ENCODE data around the gene FHOD1.
A peak's percentile ranks its signal among the peaks of the same experiment; 100 is the strongest.

FHOD1 gene

DNA sequence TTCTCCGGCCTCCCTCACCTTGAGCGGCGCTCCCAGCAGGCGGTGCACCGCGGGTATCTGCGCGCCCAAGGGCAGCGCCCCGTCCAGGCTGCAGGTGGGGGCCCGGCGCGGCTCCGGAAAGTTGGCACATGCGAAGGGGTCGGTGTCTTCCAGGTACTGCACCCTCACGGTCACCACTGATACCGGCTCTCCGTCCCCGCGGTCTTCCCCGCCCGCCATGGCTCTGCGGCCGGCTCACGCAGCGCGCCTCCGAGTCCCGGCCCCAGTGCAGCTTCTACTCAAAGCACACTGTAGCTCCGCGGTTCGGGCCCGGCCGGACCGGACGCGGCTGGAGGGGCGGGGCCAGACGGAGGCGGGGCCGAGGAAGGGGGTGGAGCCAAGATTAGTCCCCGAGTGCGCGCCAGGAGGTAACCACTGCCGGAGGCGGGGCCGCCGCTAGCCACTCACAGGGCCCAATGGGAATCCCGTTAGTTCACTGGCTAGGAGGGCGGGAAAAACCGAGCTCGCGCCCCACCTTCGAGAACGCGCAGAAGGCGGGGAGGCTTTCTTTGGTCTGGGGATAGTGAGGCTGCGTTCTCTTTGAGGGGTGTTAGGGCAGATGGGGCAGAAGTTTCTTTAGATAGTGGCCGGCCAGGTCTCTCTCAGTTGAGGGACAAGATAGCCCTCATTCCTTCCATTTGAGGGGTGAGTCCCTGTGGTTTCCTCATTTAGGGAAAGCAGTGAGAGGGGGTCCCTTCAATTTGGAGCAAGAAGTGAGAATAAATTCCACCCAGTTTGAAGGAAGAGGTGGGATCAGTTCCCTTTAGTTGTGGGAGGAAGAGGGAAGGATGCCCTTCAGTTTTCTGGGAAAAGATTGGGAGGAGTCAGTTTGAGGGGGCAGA is at the start of gene FHOD1:
Gene FHOD1, minus strand, starts transcription at position 290 of the 881 bp plus-strand sequence. Its CDS starts 71 bp downstream, at position 219.
- peak; percentile 98 to 99 for DNase-seq (ENCODE audit: low read depth in 2 of 2)

GRCh38 chr16:67296420-67296819 is 49.1 kb upstream of the FHOD1 start:
- DNase-seq (ENCODE audit: low read depth in 2 of 2), result no peak

DNA sequence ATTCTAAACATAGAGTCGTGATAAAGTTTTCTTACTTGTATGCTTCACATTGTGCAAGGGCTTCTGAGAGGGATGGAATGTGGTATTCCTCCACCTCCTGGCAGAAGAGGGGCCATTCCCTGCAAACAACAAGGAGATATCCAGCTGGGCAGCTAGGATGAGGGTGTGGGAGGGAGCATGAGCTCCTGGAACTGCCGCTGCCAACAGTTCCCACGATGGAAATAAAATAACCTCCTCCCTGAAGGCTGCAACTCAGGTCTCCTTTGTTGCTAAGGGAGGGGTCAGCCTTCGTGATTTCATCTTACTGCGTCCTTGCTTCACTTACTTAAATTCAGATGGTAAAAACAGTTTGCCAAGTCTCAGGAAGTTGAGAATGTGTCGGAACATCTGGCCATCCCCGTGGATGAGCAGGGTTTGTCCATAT is 47.7 kb upstream of the FHOD1 start:
- DNase-seq (ENCODE audit: low read depth in 2 of 2), result no peak

- no peak for DNase-seq (ENCODE audit: low read depth in 2 of 2)
These were observed 47.0 kb upstream of the FHOD1 start for GRCh38 chr16:67294171-67294757.

- DNase-seq (ENCODE audit: low read depth in 2 of 2), result no peak
These were observed 44.2 kb upstream of the FHOD1 start for GRCh38 chr16:67291461-67291860.

DNA sequence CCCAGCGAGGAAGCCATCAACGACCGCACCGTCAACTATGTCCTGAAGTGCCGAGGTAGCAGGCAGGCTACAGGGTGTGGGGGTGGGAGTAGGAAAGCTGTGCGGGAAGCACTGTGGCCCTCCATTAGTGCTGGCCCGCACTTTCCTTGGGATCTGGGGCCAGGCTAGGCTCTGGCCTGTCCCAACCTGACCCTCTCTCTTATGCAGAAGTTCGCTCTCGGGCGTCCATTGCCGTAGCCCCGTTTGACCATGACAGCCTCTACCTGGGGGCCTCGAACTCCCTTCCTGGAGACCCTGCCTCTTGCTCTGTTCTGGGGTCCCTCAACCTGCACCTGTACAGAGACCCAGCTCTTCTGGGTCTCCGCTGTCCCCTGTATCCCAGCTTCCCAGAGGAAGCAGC is 40.7 kb upstream of the FHOD1 start:
- DNase-seq (ENCODE audit: low read depth in 2 of 2), result no peak

GRCh38 chr16:67286441-67287235 is 39.4 kb upstream of the FHOD1 start:
- DNase-seq (ENCODE audit: low read depth in 2 of 2), result no peak

- no peak for DNase-seq (ENCODE audit: low read depth in 2 of 2)
These were observed 37.7 kb upstream of the FHOD1 start for GRCh38 chr16:67284699-67285646.

- DNase-seq (ENCODE audit: low read depth in 2 of 2), result no peak
These were observed 36.7 kb upstream of the FHOD1 start for GRCh38 chr16:67283826-67284555.

DNA sequence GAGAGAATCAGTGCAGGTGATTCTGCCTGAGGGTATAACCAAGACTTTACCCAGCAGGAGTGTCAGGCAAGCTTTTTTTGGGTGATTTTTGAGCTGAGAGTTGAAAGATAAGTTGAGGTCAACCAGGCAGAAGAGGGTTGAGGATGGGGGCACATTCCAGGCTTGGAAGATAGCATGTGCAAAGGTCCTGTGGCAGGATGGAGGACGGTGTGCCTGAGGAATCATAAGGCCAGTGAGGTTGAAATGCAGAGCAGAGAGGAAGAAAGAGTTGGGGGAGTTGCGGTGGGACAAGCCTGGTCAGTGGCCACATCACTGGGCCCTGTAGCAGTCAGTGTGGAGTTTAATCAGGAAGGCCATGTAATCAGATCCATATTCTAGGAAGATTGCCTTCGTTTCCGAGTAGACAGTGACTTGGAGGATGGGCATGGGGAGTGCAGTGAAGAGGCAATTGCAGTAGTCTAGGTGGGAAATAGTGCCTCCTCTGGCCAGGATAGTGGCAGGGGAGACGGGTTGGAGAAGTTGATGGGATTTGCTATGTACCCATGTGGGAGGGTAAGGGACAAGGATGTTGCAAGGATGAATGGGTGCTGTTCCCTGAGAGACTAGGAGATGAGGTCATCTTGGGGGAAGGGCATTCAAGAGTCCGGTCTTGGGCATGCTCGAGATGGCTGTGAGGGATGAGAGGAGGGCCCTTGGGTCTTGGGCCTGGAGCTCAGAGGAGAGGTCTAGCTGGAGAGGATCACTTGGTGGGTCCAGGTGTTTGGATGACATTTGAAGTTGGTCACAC is 36.0 kb upstream of the FHOD1 start:
- no peak for DNase-seq (ENCODE audit: low read depth in 2 of 2)

DNA sequence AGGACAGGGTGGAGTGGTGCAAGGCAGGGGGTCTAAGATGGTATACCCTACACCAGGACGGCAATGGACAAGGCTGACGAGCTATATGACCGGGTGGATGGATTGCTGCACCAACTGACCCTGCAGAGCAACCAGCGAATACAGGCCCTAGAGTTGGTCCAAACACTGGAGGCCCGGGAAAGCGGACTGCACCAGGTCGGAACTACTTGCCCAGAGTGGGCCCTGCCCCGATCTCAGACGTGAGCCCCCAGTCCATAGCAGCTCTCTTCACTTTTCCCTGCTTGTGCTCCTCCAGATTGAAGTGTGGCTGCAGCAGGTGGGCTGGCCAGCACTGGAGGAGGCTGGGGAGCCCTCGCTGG is 35.1 kb upstream of the FHOD1 start:
- DNase-seq (ENCODE audit: low read depth in 2 of 2), result no peak

GRCh38 chr16:67281536-67282446 is 34.5 kb upstream of the FHOD1 start:
- DNase-seq (ENCODE audit: low read depth in 2 of 2), result no peak

DNA sequence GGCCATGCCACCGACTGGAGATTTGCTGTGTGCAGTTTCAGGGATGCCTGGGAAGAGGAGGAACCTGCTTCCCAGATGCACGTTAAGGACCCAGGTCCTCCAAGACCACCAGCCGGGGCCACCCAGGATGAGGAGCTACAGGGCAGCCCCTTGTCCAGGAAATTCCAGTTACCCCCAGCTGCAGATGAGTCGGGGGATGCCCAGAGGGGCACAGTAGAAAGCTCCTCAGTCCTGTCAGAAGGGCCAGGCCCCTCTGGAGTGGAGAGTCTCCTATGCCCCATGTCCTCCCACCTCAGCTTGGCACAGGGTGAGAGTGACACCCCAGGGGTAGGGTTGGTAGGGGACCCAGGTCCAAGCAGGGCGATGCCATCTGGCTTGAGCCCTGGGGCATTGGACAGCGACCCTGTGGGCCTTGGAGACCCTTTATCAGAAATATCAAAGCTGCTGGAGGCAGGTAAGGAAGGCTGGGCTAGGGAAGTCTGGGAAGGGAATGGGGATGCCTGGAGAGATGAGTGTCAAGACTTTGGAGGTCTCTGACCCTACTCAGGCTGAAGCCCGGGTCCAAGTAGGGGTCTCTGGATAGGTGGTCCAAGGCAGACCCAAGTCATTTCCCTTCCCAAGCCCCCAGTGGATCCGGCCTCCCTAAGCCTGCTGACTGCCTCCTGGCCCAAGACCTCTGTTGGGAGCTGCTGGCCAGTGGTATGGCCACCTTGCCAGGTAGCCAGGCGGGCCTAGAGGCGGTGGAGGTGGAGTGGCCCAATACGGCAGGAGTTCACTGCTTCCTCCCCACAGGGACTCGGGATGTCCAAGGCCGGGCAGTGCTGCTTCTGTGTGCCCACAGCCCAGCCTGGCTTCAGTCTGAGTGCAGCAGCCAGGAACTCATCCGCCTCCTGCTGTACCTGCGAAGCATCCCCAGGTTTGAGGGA is 33.1 kb upstream of the FHOD1 start:
- no peak for DNase-seq (ENCODE audit: low read depth in 2 of 2)

DNA sequence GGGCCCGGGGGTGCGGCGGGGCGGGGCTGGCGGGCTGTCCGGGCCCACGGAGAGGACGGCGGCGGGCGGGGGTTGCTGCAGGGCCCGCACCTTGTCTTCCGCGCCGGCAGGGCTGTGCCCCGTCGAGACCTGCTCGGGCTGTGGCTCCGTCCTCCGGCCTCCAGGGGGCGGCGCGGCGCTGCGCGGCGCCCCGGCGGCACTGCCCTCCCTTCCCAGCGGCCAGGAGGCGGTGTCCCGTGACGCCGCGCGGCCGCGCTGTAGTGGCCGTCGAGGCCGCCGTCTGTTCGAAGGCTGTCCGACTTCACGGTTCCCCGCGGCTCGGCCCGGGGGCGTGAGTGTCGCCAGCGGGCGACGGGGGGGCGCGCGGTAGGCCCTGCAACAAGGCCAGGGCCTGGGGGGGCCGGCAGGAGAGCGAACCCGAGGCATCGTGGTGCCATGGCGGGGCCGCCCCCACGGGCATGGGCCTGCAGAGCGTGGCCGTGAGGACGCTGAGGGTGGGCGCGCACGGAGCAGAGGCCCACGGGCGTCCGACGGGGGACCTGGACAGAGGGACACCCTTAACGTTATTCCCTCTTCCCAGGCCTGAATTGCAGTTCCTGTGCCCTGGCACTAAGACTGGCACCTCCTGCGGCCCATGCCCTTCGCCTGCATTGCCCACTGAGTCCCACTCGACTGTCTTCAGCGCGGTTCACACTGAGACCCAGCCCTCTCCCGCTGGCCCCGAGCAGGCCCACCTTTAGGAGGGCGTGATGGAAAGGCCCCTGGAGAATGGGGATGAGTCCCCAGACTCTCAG is 32.2 kb upstream of the FHOD1 start, which contains the start of gene PLEKHG4:
Gene PLEKHG4, plus strand, starts transcription at position 237 of the 794 bp plus-strand sequence. Its CDS starts 513 bp downstream, at position 750.
- DNase-seq (ENCODE audit: low read depth in 2 of 2), result peak; percentile 77 to 80

DNA sequence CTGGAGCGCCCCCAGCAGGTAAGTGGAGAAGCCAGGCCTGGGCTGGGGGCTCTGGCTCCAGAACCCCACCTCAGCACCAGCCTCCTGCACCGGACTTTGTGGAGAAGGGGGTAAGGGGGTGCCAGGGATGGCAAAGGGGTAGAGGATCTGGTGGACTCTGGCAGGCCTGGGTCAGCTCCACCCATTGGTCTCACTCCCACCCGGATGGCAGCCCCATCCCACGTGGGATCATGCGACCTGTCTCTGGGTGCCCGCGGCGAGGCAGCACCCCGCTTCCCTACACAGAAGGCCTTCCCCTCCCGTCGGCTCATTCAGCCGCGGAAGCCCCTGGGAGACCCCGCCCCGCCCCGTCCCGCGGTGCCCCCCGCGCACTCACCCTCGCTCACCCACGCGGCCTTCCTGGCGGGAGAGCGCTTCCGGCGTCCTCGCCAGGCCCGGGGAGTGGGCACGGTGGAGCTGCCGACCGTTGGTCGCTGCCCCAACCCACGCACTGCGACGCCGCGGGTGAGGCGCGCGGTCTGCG is 31.6 kb upstream of the FHOD1 start:
- peak in 1 of 2 donors; percentile 50 for DNase-seq (ENCODE audit: low read depth in 2 of 2)

DNA sequence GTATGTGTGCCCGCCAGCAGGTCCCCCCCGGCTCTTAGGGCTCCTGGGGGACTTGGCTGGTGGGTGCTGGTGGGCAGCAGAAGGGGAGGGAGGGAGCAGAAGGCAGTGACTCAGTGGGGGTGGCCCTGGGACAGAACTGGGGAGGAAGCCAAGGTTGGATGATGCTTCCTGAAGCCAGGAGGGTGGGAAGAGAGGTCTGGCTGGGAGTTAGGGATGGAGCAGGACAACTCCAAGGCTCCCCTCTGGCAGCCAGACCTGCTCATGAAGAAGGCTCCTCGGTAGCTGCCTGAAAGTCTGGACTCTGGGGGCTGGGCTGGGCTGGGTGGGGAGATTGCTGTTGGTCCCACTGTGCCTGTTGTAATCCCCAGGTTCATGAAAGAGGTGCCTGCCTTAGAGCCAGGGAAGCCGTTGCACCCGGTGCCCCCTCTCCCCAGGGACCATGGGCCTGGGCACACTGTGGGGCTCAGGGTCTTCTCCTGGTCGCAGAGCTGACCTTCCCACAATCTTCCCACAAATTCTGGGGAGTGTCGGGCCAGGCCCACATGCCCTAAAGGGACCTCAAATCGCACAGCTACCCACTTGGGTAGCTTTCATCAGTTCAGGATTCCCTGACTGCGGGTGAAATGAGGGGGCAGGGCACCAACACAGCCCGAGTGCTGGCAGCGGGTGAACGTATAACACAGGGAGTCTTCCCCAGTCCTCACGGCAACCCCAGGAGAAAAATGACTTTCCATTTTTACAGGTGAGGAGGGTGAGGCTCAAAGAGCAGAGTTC is 30.9 kb upstream of the FHOD1 start:
- no peak for DNase-seq (ENCODE audit: low read depth in 2 of 2)
